AG04450 (cell line): Measurements from ENCODE around the gene RNF19B. TPM values are rescaled to one million over a fixed set of nuclear protein-coding genes. Genes with fewer than 3 reads are reported as not detected.

Experiments
- CTCF ChIA-PET: fragments of 300-600, 350-600 bp; formaldehyde crosslinking; extraction: SDS; loops from one replicate; lab custom pipeline; 2022; ENCODE audit warnings: antibody characterized with exemption, inconsistent platforms; lab: Charles Lee
- POLR2A ChIA-PET: fragments of 350-600 bp; formaldehyde crosslinking; extraction: SDS; loops from one replicate; lab custom pipeline; 2021; ENCODE audit warnings: antibody characterized with exemption, inconsistent platforms; lab: Yijun Ruan, JAX
- DNase-seq: peaks from one replicate; pipeline ENCODE4 v3.0.0-alpha.2; 2011; ENCODE audit warnings: low read depth, low spot score
- H3K27ac ChIP-seq: one replicate; pipeline ENCODE4 v1.5.1; 2012; ENCODE audit warnings: low read depth, low read length, control low read depth
- H3K27me3 ChIP-seq: one replicate; pipeline ENCODE4 v1.6.0; 2012; ENCODE audit warnings: low read length; ENCODE audit not compliant: control insufficient read depth, insufficient read depth
- H3K4me3 ChIP-seq: 2 replicates; pipeline ENCODE4 v1.5.1; 2011; ENCODE audit warnings: mild to moderate bottlenecking, low read depth, low read length, control low read depth
- H3K9me3 ChIP-seq: 2 replicates; pipeline ENCODE4 v1.5.1; 2012; ENCODE audit warnings: low read length; ENCODE audit not compliant: control insufficient read depth, insufficient read depth
- polyA plus RNA-seq: library from polyadenylated mRNA; depleted of rRNA; stranded (reverse); fragments of >200 nt; gene quantifications from 2 replicates; pipeline ENCODE4 v1.2.3, GENCODE V29; 2011
- TF ChIP-seq, protein P1 (sequence below): IDR thresholded peaks from 2 replicates; pipeline ENCODE4 v1.5.1; 2011; ENCODE audit warnings: low read depth, low read length, control low read depth, inconsistent platforms

The RNF19B gene
- polyA plus RNA-seq, 1 experiment, result 10.1 TPM

DNA sequence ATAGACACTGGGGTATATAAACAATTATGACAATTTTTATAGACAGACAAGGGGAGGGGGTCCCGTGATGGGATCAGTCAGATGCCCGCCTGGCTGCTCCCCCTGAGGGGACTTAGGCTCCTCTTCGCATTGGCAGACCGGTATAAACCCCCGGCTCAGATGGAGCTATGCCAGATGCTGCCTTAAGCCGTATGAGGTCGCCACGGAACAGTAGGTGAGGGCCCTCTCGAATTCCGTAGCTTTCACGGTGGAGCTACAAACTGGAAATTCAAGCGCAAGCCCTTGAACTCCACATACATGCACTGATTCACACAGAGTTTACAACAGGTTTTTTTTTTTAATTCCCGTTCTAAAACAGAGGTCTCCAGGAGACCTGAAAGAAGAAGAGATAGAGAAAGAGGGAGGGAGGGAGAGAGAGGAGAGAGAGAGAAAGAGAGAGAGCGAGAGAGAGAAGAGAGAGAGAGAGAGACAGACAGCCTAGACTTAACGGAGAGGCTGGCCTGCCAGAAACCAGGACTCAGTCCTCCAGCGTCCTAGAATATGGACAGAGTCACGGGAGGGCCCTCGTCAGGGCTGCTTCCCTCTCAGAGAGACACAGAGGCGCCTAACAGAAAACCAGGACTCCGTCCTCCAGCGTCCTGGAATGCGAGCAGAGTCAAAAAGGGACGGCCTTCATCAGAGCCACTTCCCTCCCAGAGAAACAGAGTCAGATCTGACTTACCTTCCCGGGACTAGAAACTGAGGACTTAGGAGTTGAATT, 39.0 kb downstream of the RNF19B start:
- Histone ChIP-seq H3K9me3 (no peaks in the 10 kb centered on the region), H3K27ac (no peak overlapping the region), H3K4me3 (no peak overlapping the region), H3K27me3 (peaks cover 2% of the 10 kb centered on the region)
- POLR2A ChIA-PET, result interaction anchor here (0.6 kb wide), 1 partner anchor 14 kb away, joined by 6 read pairs; no protein-coding TSS in a partner anchor
- TF ChIP-seq, protein P1, sequence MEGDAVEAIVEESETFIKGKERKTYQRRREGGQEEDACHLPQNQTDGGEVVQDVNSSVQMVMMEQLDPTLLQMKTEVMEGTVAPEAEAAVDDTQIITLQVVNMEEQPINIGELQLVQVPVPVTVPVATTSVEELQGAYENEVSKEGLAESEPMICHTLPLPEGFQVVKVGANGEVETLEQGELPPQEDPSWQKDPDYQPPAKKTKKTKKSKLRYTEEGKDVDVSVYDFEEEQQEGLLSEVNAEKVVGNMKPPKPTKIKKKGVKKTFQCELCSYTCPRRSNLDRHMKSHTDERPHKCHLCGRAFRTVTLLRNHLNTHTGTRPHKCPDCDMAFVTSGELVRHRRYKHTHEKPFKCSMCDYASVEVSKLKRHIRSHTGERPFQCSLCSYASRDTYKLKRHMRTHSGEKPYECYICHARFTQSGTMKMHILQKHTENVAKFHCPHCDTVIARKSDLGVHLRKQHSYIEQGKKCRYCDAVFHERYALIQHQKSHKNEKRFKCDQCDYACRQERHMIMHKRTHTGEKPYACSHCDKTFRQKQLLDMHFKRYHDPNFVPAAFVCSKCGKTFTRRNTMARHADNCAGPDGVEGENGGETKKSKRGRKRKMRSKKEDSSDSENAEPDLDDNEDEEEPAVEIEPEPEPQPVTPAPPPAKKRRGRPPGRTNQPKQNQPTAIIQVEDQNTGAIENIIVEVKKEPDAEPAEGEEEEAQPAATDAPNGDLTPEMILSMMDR, result no peak
- DNase-seq, result no peak
- CTCF ChIA-PET, result interaction anchor here (0.6 to 0.9 kb wide), 3 partner anchors 48 to 138 kb away, joined by 3 to 4 read pairs (median 3); no protein-coding TSS in a partner anchor

DNA sequence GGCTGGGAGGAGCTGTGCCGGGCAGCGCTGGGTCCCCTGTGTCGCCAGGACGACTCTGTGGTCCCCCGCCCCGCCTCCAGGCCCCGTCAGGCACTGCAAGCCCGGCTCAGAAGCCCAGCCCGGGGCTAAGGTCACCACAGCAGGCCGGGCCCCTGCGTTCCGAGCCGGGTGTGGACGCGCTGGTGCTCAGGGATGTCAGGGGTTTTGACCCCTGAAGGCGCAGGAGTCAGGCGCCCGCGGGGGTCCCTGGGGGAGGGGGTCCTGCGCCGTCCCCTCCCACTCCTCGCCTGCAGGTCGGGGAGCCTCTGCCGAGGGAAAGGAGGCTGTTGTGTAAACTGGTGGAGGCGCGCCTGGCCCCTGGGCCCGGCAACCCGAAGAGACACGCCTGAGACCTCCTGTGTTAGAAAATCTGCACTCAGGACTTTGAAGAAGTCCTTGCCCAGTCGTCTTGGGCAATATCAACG, 39.7 kb downstream of the RNF19B start:
- Histone ChIP-seq H3K9me3 (no peaks in the 10 kb centered on the region), H3K4me3 (no peak overlapping the region), H3K27me3 (peaks cover 2% of the 10 kb centered on the region), H3K27ac (no peak overlapping the region)
- TF ChIP-seq, protein P1, result no peak
- DNase-seq, result no peak
- ChIA-PET POLR2A (no interaction called here), CTCF (interaction anchor here (0.6 to 0.9 kb wide), 2 partner anchors 48 to 49 kb away, joined by 3 read pairs; no protein-coding TSS in a partner anchor)

DNA sequence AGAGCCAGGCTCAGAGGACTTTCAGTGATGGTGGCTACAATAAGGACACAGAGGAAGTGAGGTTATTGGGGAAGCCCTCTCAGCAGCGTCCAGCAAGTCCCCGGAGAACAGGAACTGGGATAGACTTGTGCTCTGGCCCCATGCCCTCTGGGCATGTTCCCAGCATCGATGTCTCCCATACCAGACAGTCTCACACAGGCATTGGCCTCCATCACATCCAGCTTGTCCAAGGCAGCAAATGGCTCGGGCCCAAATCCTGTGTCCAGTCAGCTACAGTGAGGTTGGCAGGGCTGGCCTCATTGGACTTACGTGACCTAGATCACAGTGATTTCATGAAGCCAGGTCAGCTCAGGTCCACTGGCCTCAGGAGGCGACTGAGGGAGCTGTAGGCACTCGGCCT, 43.8 kb downstream of the RNF19B start:
- Histone ChIP-seq H3K27me3 (no peaks in the 10 kb centered on the region), H3K4me3 (no peak overlapping the region), H3K27ac (no peak overlapping the region), H3K9me3 (no peaks in the 10 kb centered on the region)
- no peak for DNase-seq
- POLR2A ChIA-PET, result no interaction called here
- CTCF ChIA-PET, result interaction anchor here (2.6 kb wide), 1 partner anchor 13 kb away, joined by 11 read pairs; no protein-coding TSS in a partner anchor
- TF ChIP-seq, protein P1, result no peak

DNA sequence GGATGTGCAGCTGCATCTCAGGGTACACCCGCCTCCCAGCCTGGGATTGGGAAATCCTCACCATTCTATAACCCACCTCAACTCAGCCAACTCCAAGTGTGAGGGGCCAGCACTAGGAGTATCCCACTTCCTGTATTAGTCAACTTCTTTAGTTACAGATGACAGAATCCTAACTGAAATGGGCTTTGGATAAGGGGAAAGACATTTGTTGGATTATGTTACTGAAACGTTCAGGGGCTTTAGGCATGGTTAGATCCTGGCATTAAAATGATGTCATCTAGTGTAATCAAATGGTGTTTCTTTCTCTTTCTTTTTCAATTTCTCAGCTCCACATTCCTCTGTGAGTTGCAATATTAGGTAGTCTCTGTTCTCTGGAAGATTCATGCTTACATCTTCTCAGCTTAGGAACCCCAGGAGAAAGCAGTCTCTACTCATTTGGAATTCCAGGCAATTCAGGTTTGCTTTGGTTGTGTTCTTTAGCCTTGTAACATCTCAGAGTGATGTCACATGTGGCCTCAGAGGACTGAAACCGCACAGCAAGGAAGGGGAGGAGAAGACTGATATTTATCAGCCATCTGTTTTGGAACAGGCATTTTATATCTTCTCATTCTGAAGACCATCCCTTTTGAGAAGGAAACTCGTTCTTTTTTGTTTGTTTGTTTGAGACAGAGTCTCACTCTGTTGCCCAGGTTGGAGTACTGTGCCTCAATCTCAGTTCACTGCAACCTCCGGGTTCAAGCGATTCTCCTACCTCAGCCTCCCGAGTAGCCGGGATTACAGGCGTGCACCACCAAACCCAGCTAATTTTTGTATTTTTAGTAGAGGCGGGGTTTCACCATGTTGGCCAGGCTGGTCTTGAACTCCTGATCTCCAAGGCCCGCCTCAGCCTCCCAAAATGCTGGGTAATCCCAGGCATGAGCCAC, 44.5 kb downstream of the RNF19B start:
- Histone ChIP-seq H3K27me3 (no peaks in the 10 kb centered on the region), H3K9me3 (no peaks in the 10 kb centered on the region), H3K27ac (peak overlapping the region; percentile 68), H3K4me3 (no peak overlapping the region)
- peak; percentile 16 for DNase-seq
- ChIA-PET CTCF (interaction anchor here (0.9 to 2.6 kb wide), 2 partner anchors 14 to 33 kb away, joined by 3 to 11 read pairs; no protein-coding TSS in a partner anchor), POLR2A (no interaction called here)
- TF ChIP-seq, protein P1, result no peak
